HG02981 (cell line): ENCODE measurements around the gene LDLRAD4.

Experiments used
- ATAC-seq: cut with Tn5 transposase; IDR thresholded peaks from one replicate; pipeline ENCODE4 v1.9.1; 2021; ENCODE audit warnings: mild to moderate bottlenecking, moderate library complexity; ENCODE audit not compliant: unreplicated experiment

LDLRAD4 gene

GRCh38 chr18:13496691-13497281 lies 278.2 kb downstream of the LDLRAD4 start:
- no peak for ATAC-seq

GRCh38 chr18:13499803-13500202 lies 281.2 kb downstream of the LDLRAD4 start:
- ATAC-seq = no peak

- no peak for ATAC-seq
These were observed 281.8 kb downstream of the LDLRAD4 start for GRCh38 chr18:13500227-13500865.

- ATAC-seq = no peak
These were observed 282.4 kb downstream of the LDLRAD4 start for GRCh38 chr18:13500869-13501542.

- no peak for ATAC-seq
These were observed 283.0 kb downstream of the LDLRAD4 start for GRCh38 chr18:13501543-13501887.

- ATAC-seq = peak; percentile 70
These were observed 283.3 kb downstream of the LDLRAD4 start for GRCh38 chr18:13501891-13502290.

GRCh38 chr18:13502585-13502984 lies 284.0 kb downstream of the LDLRAD4 start:
- ATAC-seq = no peak

GRCh38 chr18:13503836-13504235 lies 285.3 kb downstream of the LDLRAD4 start:
- no peak for ATAC-seq

- no peak for ATAC-seq
These were observed 287.3 kb downstream of the LDLRAD4 start for GRCh38 chr18:13505780-13506345.

- no peak for ATAC-seq
These were observed 292.0 kb downstream of the LDLRAD4 start for GRCh38 chr18:13510594-13510993.

- ATAC-seq = no peak
These were observed 293.5 kb downstream of the LDLRAD4 start for GRCh38 chr18:13511961-13512577.

- ATAC-seq = no peak
These were observed 294.5 kb downstream of the LDLRAD4 start for GRCh38 chr18:13513021-13513420.

GRCh38 chr18:13513481-13513880 lies 294.9 kb downstream of the LDLRAD4 start:
- ATAC-seq = no peak

- no peak for ATAC-seq
These were observed 296.0 kb downstream of the LDLRAD4 start for GRCh38 chr18:13514558-13514957.

- no peak for ATAC-seq
These were observed 298.3 kb downstream of the LDLRAD4 start for GRCh38 chr18:13516855-13517254.

GRCh38 chr18:13517369-13517768 lies 298.8 kb downstream of the LDLRAD4 start:
- ATAC-seq = no peak

- ATAC-seq = no peak
These were observed 299.8 kb downstream of the LDLRAD4 start for GRCh38 chr18:13518382-13518781.

- ATAC-seq = no peak
These were observed 301.7 kb downstream of the LDLRAD4 start for GRCh38 chr18:13520306-13520705.

GRCh38 chr18:13520741-13521140 lies 302.2 kb downstream of the LDLRAD4 start:
- ATAC-seq = no peak

- ATAC-seq = no peak
These were observed 302.9 kb downstream of the LDLRAD4 start for GRCh38 chr18:13521418-13521817.

GRCh38 chr18:13522256-13522655 lies 303.7 kb downstream of the LDLRAD4 start:
- no peak for ATAC-seq
